Measurements from ENCODE around the gene IGFBP3.

- TF ChIP-seq HNRNPUL1 (IDR thresholded peaks at IDR 0.05; ENCODE audit: low read depth, low read length) (peak; percentile 87), TAF1 (CRISPR knock-in tag; IDR thresholded peaks at IDR 0.05) (peak; percentile 70; the same call in 1 of the 2 replicates), ZNF619 (CRISPR knock-in tag; IDR thresholded peaks at IDR 0.05) (peak; percentile 93), ZBTB10 (CRISPR knock-in tag; IDR thresholded peaks at IDR 0.05; ENCODE audit: borderline replicate concordance) (peak; percentile 83), HOXA5 (CRISPR knock-in tag; IDR thresholded peaks at IDR 0.05) (peak; percentile 98), FOSL2 (CRISPR knock-in tag; IDR thresholded peaks at IDR 0.05) (peak; percentile 79), SRSF9 (IDR thresholded peaks at IDR 0.05; ENCODE audit: borderline replicate concordance, insufficient read depth, low read depth, low read length, poor library complexity, severe bottlenecking) (no peak), ZHX1 (CRISPR knock-in tag; IDR thresholded peaks at IDR 0.05; ENCODE audit: low read depth) (peak; percentile 71; the same call in 1 of the 2 replicates), JUND (CRISPR knock-in tag; IDR thresholded peaks at IDR 0.05) (peak; percentile 72), ZBTB7A (CRISPR knock-in tag; IDR thresholded peaks at IDR 0.05) (peak; percentile 92), ARNT (IDR thresholded peaks at IDR 0.05) (no peak), ZNF660 (CRISPR knock-in tag; IDR thresholded peaks at IDR 0.05; ENCODE audit: borderline replicate concordance, low read depth) (0 out of 2 replicates have a peak, but pooled peaks have one; percentile 88), ETV6 (CRISPR knock-in tag; conservative IDR thresholded peaks at IDR 0.05) (no peak), ZNF639 (CRISPR knock-in tag; conservative IDR thresholded peaks at IDR 0.05) (peak; percentile 81)
Measured at GRCh38 chr7:45888185-45888992, 32.7 kb downstream of the IGFBP3 start, which contains the start of gene IGFBP1.

Measured in HepG2 (cell line).